Fibroblast of lung (primary cell): ENCODE data around the gene RASSF7.

ENCODE experiments used
- EZH2 ChIP-seq: IDR thresholded peaks from 2 replicates; pipeline ENCODE4 v1.5.1; 2012; ENCODE audit warnings: low read length, control low read depth, mild to moderate bottlenecking; ENCODE audit errors: missing control alignments
- TF ChIP-seq, protein P1 (sequence below), 2 donors: IDR thresholded peaks in 1 of 2; conservative IDR thresholded peaks in 1 of 2; 1 replicate in 1 of 2; 2 replicates in 1 of 2; pipeline ENCODE4 v1.5.1; 2011 to 2012; ENCODE audit warnings: low read length in 2 of 2, control low read depth in 1 of 2, inconsistent platforms in 1 of 2, low read depth in 1 of 2, mild to moderate bottlenecking in 1 of 2

DNA sequence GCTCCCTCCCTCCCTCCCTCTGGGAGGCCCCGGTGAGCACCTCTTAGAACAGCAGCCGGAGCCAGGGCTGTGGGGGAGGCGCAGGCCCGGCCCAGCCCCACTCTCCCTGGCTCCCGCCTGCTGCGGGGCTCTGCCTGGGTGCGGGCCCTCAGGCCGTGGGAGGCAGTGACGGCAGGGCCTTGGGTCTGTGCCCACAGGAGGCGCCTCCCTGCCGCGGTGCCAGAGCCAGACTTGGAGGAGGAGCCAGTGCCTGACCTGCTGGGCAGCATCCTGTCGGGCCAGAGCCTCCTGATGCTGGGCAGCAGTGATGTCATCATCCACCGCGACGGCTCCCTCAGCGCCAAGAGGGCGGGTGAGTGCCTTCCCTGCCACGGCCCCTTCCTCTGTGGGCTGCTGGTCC, 45.5 kb downstream of the RASSF7 start:
- TF ChIP-seq, protein P1, sequence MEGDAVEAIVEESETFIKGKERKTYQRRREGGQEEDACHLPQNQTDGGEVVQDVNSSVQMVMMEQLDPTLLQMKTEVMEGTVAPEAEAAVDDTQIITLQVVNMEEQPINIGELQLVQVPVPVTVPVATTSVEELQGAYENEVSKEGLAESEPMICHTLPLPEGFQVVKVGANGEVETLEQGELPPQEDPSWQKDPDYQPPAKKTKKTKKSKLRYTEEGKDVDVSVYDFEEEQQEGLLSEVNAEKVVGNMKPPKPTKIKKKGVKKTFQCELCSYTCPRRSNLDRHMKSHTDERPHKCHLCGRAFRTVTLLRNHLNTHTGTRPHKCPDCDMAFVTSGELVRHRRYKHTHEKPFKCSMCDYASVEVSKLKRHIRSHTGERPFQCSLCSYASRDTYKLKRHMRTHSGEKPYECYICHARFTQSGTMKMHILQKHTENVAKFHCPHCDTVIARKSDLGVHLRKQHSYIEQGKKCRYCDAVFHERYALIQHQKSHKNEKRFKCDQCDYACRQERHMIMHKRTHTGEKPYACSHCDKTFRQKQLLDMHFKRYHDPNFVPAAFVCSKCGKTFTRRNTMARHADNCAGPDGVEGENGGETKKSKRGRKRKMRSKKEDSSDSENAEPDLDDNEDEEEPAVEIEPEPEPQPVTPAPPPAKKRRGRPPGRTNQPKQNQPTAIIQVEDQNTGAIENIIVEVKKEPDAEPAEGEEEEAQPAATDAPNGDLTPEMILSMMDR (conservative IDR thresholded peaks at IDR 0.05 in 1 of 2, IDR thresholded peaks at IDR 0.05 in 1 of 2; ENCODE audit: low read depth in 1 of 2, low read length in 2 of 2), result no peak
- no peak for TF ChIP-seq EZH2
